PC-3 (cell line): Measurements from ENCODE around the gene PPCDC. TPM values are rescaled to one million over a fixed set of nuclear protein-coding genes. Genes with fewer than 3 reads are reported as not detected.

Experiments used
- ATAC-seq: fragments of 200-7000 bp; cut with Tn5 transposase; 2 replicates; pipeline ENCODE4 v1.9.1; 2020; ENCODE audit warnings: mild to moderate bottlenecking, moderate library complexity
- BruUV-seq: library from RNA; stranded (reverse); fragments of 400-500 nt; replicated peaks from 2 replicates; lab custom pipeline; 2021; lab: Mats Ljungman, UMichigan
- CTCF ChIA-PET: fragments of 300-600 bp; sonication (Branson Sonifier 250); formaldehyde crosslinking; loops from one replicate; lab custom pipeline; 2022; ENCODE audit warnings: antibody characterized with exemption; lab: Charles Lee
- POLR2A ChIA-PET: fragments of 300-600 bp; sonication (Branson Sonifier 250); formaldehyde crosslinking; loops from one replicate; lab custom pipeline; 2022; ENCODE audit warnings: antibody characterized with exemption; ENCODE audit not compliant: unreplicated experiment; lab: Charles Lee
- DNase-seq: peaks from one replicate; pipeline ENCODE4 v3.0.0-alpha.2; 2015
- H2AFZ ChIP-seq: fragments of 300-600 bp; sonication (generic); 2 replicates; pipeline ENCODE4 v1.6.0; 2016; ENCODE audit warnings: antibody characterized with exemption, low read length
- H3F3A ChIP-seq: fragments of 300-600 bp; sonication (generic); one replicate; pipeline ENCODE4 v1.6.0; 2017; ENCODE audit warnings: antibody characterized with exemption, low read length, control low read depth, mild to moderate bottlenecking; ENCODE audit not compliant: unreplicated experiment
- H3K27ac ChIP-seq: fragments of 300-600 bp; sonication (generic); 2 replicates; pipeline ENCODE4 v1.5.1; 2016; ENCODE audit warnings: mild to moderate bottlenecking, low read length
- H3K27me3 ChIP-seq: fragments of 300-600 bp; sonication (generic); 2 replicates; pipeline ENCODE4 v1.6.1; 2016; ENCODE audit warnings: low read length, mixed read lengths
- H3K36me3 ChIP-seq: fragments of 300-600 bp; sonication (generic); 2 replicates; pipeline ENCODE4 v1.6.1; 2016; ENCODE audit warnings: low read depth, mixed run types, low read length, mixed read lengths
- H3K4me1 ChIP-seq: fragments of 300-600 bp; sonication (generic); 2 replicates; pipeline ENCODE4 v1.5.1; 2016; ENCODE audit warnings: low read length; ENCODE audit not compliant: insufficient read depth
- H3K4me2 ChIP-seq: fragments of 300-600 bp; sonication (generic); 2 replicates; pipeline ENCODE4 v1.6.0; 2016; ENCODE audit warnings: low read length
- H3K4me3 ChIP-seq: fragments of 300-600 bp; sonication (generic); 2 replicates; pipeline ENCODE4 v1.5.1; 2016; ENCODE audit warnings: mild to moderate bottlenecking, low read length, mixed read lengths
- H3K79me2 ChIP-seq: fragments of 300-600 bp; sonication (generic); 2 replicates; pipeline ENCODE4 v1.6.1; 2017; ENCODE audit warnings: low read length, mixed read lengths
- H3K9ac ChIP-seq: fragments of 300-600 bp; sonication (generic); 2 replicates; pipeline ENCODE4 v1.6.0; 2016; ENCODE audit warnings: mild to moderate bottlenecking, low read length
- H3K9me2 ChIP-seq: fragments of 300-600 bp; sonication (generic); replicated peaks from 2 replicates; pipeline ENCODE4 v1.6.1; 2016; ENCODE audit warnings: mixed run types, low read length, mixed read lengths
- H3K9me3 ChIP-seq: fragments of 300-600 bp; sonication (generic); 2 replicates; pipeline ENCODE4 v1.6.1; 2016; ENCODE audit warnings: low read length, mixed read lengths
- H4K20me1 ChIP-seq: fragments of 300-600 bp; sonication (generic); 2 replicates; pipeline ENCODE4 v1.6.1; 2016; ENCODE audit warnings: low read length, mixed read lengths
- CTCF ChIP-seq: fragments of 300-600 bp; sonication (generic); conservative IDR thresholded peaks from 2 replicates; pipeline ENCODE4 v1.5.1; 2017; ENCODE audit warnings: antibody characterized with exemption, low read depth, mild to moderate bottlenecking, low read length
- EZH2 ChIP-seq: fragments of 300-600 bp; sonication (generic); IDR thresholded peaks from one replicate; pipeline ENCODE4 v1.6.1; 2017; ENCODE audit warnings: antibody characterized with exemption, mild to moderate bottlenecking, low read length; ENCODE audit not compliant: unreplicated experiment
- EZH2phosphoT487 ChIP-seq: fragments of 300-600 bp; sonication (generic); IDR thresholded peaks from 2 replicates; pipeline ENCODE4 v1.6.1; 2018; ENCODE audit warnings: mild to moderate bottlenecking, antibody characterized with exemption, low read length, borderline replicate concordance
- intact Hi-C: fragments of 100-400 bp; cut with micrococcal nuclease; formaldehyde crosslinking; loops from 2 replicates; pipeline ENCODE4 v1.9.0; 2023
- total RNA-seq: library from RNA; depleted of rRNA; stranded (reverse); fragments of >200 nt; gene quantifications from 2 replicates; pipeline ENCODE4 v1.2.3, GENCODE V29; 2014

PPCDC gene
- total RNA-seq, 1 experiment from 2014 or later, result 31.5 TPM

- peak; percentile 88 for ATAC-seq
- H3K79me2 ChIP-seq, result peaks cover 25% of the 10 kb centered on the region
- no peaks in the 10 kb centered on the region for H3K27me3 ChIP-seq
- H3K9ac ChIP-seq, result 0 out of 2 replicates have a peak overlapping the region, but pooled peaks have one; percentile 26
- H3K9me2 ChIP-seq, result no peaks in the 10 kb centered on the region
- H3K4me2 ChIP-seq, result peak overlapping the region; percentile 55; the same call in 1 of the 2 replicates
- H4K20me1 ChIP-seq, result no peaks in the 10 kb centered on the region
- intact Hi-C loops, result loop anchor here (1.0 kb wide), 1 partner anchor 173 kb away; no protein-coding TSS in a partner anchor
- BruUV-seq, result no TSS peak
- ChIA-PET CTCF (interaction anchor here (1.3 to 1.4 kb wide), 2 partner anchors 172 to 175 kb away, joined by 4 to 7 read pairs; partner anchors contain the start of gene C15orf39), POLR2A (no interaction called here)
- no peak overlapping the region; the same call in 1 of the 2 replicates for H2AFZ ChIP-seq
- H3F3A ChIP-seq, result no peaks in the 10 kb centered on the region
- no peaks in the 10 kb centered on the region for H3K9me3 ChIP-seq
- no peak overlapping the region for H3K4me3 ChIP-seq
- DNase-seq, result peak; percentile 89
- TF ChIP-seq CTCF, result peak; percentile 92
- no peak for TF ChIP-seq EZH2phosphoT487
- no peak for TF ChIP-seq EZH2
- H3K36me3 ChIP-seq, result no peaks in the 10 kb centered on the region
- H3K4me1 ChIP-seq, result peaks cover 28% of the 10 kb centered on the region
- peak overlapping the region; percentile 43; the same call in 1 of the 2 replicates for H3K27ac ChIP-seq
Measured at GRCh38 chr15:75029378-75030022, 6.1 kb downstream of the PPCDC start.

DNA sequence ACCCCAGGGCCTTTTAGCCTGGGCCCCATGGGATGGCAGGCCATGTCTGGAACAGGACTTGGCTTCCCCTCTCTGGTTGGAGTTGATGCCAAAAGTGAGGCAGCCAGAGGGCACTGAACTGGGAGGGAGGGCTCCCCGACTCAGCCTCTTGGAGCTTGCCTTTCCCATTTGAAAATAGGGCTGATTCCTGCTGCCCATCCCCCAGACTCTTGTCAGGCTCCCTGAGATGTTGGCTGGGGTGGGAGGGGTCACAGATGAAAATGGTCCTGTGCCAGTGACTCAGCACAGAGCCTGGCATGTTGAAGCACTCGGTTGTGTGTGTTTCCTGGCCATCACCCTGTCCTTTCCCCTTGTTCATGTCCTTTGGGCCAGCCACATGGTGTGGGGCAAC, 6.6 kb downstream of the PPCDC start:
- Histone ChIP-seq H4K20me1 (no peaks in the 10 kb centered on the region), H3K4me1 (peaks cover 23% of the 10 kb centered on the region), H3K9me2 (no peaks in the 10 kb centered on the region), H3K4me2 (peak overlapping the region; percentile 55; the same call in 1 of the 2 replicates), H3K27me3 (no peaks in the 10 kb centered on the region), H3K27ac (peak overlapping the region; percentile 43; the same call in 1 of the 2 replicates), H3K9me3 (no peaks in the 10 kb centered on the region), H3K36me3 (no peaks in the 10 kb centered on the region), H3K4me3 (no peak overlapping the region), H3K9ac (0 out of 2 replicates have a peak overlapping the region, but pooled peaks have one; percentile 26), H3K79me2 (0 out of 2 replicates have a peak, but pooled peaks cover 22% of the 10 kb centered on the region), H2AFZ (no peak overlapping the region), H3F3A (no peaks in the 10 kb centered on the region)
- no TSS peak for BruUV-seq
- TF ChIP-seq EZH2phosphoT487 (no peak), EZH2 (no peak), CTCF (no peak)
- ChIA-PET CTCF (interaction anchor here (0.6 to 1.4 kb wide), 3 partner anchors 11 to 174 kb away, joined by 3 to 7 read pairs (median 4); partner anchors contain the start of gene C15orf39), POLR2A (no interaction called here)
- DNase-seq, result no peak
- intact Hi-C loops, result no loop called here
- no peak for ATAC-seq

GRCh38 chr15:75030424-75030823, 7.0 kb downstream of the PPCDC start:
- no peak overlapping the region for H2AFZ ChIP-seq
- CTCF ChIA-PET, result interaction anchor here (0.6 kb wide), 1 partner anchor 12 kb away, joined by 3 read pairs; no protein-coding TSS in a partner anchor
- H3K79me2 ChIP-seq, result 0 out of 2 replicates have a peak, but pooled peaks cover 22% of the 10 kb centered on the region
- no peaks in the 10 kb centered on the region for H3K9me3 ChIP-seq
- TF ChIP-seq EZH2phosphoT487 (no peak), EZH2 (no peak), CTCF (no peak)
- no peak overlapping the region for H3K9ac ChIP-seq
- H3K27ac ChIP-seq, result no peak overlapping the region
- H3K36me3 ChIP-seq, result no peaks in the 10 kb centered on the region
- no peaks in the 10 kb centered on the region for H3K27me3 ChIP-seq
- DNase-seq (no peak), ATAC-seq (no peak)
- POLR2A ChIA-PET, result no interaction called here
- no TSS peak for BruUV-seq
- H3K4me2 ChIP-seq, result no peak overlapping the region
- no peaks in the 10 kb centered on the region for H3K9me2 ChIP-seq
- intact Hi-C loops, result no loop called here
- H3K4me3 ChIP-seq, result no peak overlapping the region
- H3K4me1 ChIP-seq, result peaks cover 23% of the 10 kb centered on the region
- no peaks in the 10 kb centered on the region for H3F3A ChIP-seq
- no peaks in the 10 kb centered on the region for H4K20me1 ChIP-seq
